ENCODE results near the gene CLDN17. TPM values are rescaled to one million over a fixed set of nuclear protein-coding genes. Genes with fewer than 3 reads are reported as not detected.

Gene CLDN17
- total RNA-seq, 1 experiment from 2014 or later, result not detected

DNA sequence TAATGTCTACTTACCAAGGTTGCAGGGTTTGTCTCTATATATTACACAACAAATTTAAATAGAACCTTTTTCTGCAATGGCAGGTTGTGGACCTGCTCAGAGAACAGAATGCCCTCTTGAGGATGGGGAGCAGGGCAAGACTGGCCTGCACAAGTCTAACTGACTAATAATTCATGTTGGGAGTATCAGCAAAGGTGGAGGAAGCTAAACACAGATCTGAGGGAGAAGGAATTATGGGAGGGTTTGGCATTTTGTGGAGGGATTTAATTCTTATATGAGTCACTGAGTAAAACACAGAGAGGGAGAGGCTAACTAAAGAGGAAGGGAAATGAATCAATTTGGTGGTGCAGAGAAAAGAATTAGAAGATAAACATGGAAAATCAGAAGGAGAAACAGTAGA, 40.0 kb downstream of the CLDN17 start:
- DNase-seq (ENCODE audit: low read depth), result no peak

DNA sequence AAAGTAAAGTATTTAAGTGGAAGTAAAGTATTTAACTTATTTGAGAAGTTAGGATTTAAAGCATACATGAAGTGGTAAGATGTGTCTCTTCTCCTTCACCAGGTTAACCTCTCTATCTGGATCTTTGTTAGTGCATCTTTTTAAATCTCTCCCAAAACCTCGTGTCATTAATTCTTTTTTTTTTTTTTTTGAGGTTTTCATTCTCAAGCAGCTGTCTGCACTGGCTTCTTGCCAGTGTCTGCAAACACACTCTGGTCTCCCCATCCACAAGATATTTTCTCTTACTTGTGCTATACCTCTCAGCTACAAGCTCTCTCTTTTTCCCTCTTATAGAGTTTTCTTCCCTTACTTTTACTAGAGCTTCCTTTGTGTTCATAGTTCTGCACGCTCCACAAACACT, 49.0 kb downstream of the CLDN17 start:
- no peak for DNase-seq (ENCODE audit: low read depth)

DNA sequence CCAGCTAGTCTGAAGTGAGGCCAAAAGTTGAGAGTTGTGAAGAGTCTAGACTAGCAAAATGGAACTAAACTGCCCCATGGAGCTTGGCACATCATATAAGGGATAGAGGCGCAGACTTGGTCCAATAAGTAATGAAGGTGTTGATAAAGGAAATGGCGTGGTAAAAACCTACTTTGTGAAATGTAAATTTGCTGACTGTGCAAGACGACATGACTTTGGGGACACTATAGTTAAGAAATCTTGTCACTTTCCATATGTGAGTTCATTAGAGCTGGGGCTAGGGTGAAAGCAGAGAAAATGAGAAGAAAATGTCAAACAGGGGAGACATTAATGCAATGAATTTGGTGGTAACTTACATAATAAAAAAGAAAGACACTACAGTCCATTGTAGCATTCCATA, 50.1 kb downstream of the CLDN17 start:
- no peak for DNase-seq (ENCODE audit: low read depth)

Other genes starting within 250 kb of the CLDN17 start
- gene GRIK1, start 226.8 kb downstream of the CLDN17 start, total RNA-seq (2014; rRNA removed; shearing (Covaris generic)), result not detected in 2 replicates
- gene CLDN8, start 49.3 kb upstream of the CLDN17 start, total RNA-seq (2014; rRNA removed; shearing (Covaris generic)), result not detected in 2 replicates
- gene KRTAP24-1, start 116.1 kb upstream of the CLDN17 start, total RNA-seq (2014; rRNA removed; shearing (Covaris generic)), result not detected in 2 replicates
- gene KRTAP25-1, start 122.7 kb upstream of the CLDN17 start, total RNA-seq (2014; rRNA removed; shearing (Covaris generic)), result not detected in 2 replicates
- not detected in 2 replicates for gene KRTAP26-1, start 153.5 kb upstream of the CLDN17 start, total RNA-seq (2014; rRNA removed; shearing (Covaris generic))
- not detected in 2 replicates for gene KRTAP27-1, start 170.9 kb upstream of the CLDN17 start, total RNA-seq (2014; rRNA removed; shearing (Covaris generic))
- gene KRTAP23-1, start 181.8 kb upstream of the CLDN17 start, total RNA-seq (2014; rRNA removed; shearing (Covaris generic)), result not detected in 2 replicates
- not detected in 2 replicates for gene KRTAP13-2, start 205.5 kb upstream of the CLDN17 start, total RNA-seq (2014; rRNA removed; shearing (Covaris generic))
- gene KRTAP13-1, start 229.2 kb upstream of the CLDN17 start, total RNA-seq (2014; rRNA removed; shearing (Covaris generic)), result not detected in 2 replicates